ENCODE measurements around the gene SRBD1. TPM values are rescaled to one million over a fixed set of nuclear protein-coding genes. Genes with fewer than 3 reads are reported as not detected.

Gene SRBD1
- total and polyA plus RNA-seq, 4 donors = 4.0 to 22.2 (median 10.0) TPM

- whole genome bisulfite sequencing = 69% methylated on average over 1 of the region's 1 CpG
- no peaks in the 10 kb centered on the region for H3K36me3 ChIP-seq (ENCODE audit: control insufficient read depth in 4 of 4, insufficient read depth in 3 of 4, low read depth in 1 of 4, low read length in 3 of 4)
- H3K9ac ChIP-seq (ENCODE audit: low read depth in 1 of 2, low read length in 2 of 2) = no peak overlapping the region
- no peak for DNase-seq (ENCODE audit: low spot score)
- peaks cover 0 to 11% (median 7%) of the 10 kb centered on the region in 4 donors for H3K4me1 ChIP-seq (ENCODE audit: control insufficient read depth in 4 of 4, insufficient read depth in 4 of 4, low read length in 3 of 4)
- H3K27ac ChIP-seq (ENCODE audit: low read depth in 1 of 2, low read length in 2 of 2) = no peak overlapping the region
- no peaks in the 10 kb centered on the region for H3K9me3 ChIP-seq (ENCODE audit: control insufficient read depth in 4 of 4, low read length in 3 of 4)
- no peak for TF ChIP-seq MAX (IDR thresholded peaks at IDR 0.05)
- TF ChIP-seq SP1 (IDR thresholded peaks at IDR 0.05) = no peak
- TF ChIP-seq FOXA2 (IDR thresholded peaks at IDR 0.05) = no peak
- no peak for TF ChIP-seq NR2F2 (IDR thresholded peaks at IDR 0.05)
- TF ChIP-seq HNF4G (IDR thresholded peaks at IDR 0.05) = no peak
- no peak for TF ChIP-seq REST (IDR thresholded peaks at IDR 0.05)
- no peak for TF ChIP-seq ATF3 (IDR thresholded peaks at IDR 0.05)
- no peaks in the 10 kb centered on the region for H3K27me3 ChIP-seq (ENCODE audit: control insufficient read depth in 4 of 4, insufficient read depth in 4 of 4, low read length in 3 of 4)
- no peak overlapping the region for H3K4me3 ChIP-seq (ENCODE audit: low read depth in 1 of 3, low read length in 3 of 3)
Observed at GRCh38 chr2:45614330-45614729, 3.3 kb upstream of the SRBD1 start.

GRCh38 chr2:45612731-45613130 is 1.7 kb upstream of the SRBD1 start:
- no peaks in the 10 kb centered on the region for H3K27me3 ChIP-seq (ENCODE audit: control insufficient read depth in 4 of 4, insufficient read depth in 4 of 4, low read length in 3 of 4)
- no peak overlapping the region for H3K27ac ChIP-seq (ENCODE audit: low read depth in 1 of 2, low read length in 2 of 2)
- H3K9me3 ChIP-seq (ENCODE audit: control insufficient read depth in 4 of 4, low read length in 3 of 4) = no peaks in the 10 kb centered on the region
- no peak for DNase-seq (ENCODE audit: low spot score)
- no peak overlapping the region for H3K4me3 ChIP-seq (ENCODE audit: low read depth in 1 of 3, low read length in 3 of 3)
- H3K4me1 ChIP-seq (ENCODE audit: control insufficient read depth in 4 of 4, insufficient read depth in 4 of 4, low read length in 3 of 4) = peaks cover 0 to 12% (median 7%) of the 10 kb centered on the region in 4 donors
- WGBS = 90% methylated on average over 2 of the region's 2 CpGs
- TF ChIP-seq CTCF (IDR thresholded peaks at IDR 0.05; ENCODE audit: low read depth, low read length, missing input control) = no peak
- TF ChIP-seq MAX (IDR thresholded peaks at IDR 0.05) = no peak
- TF ChIP-seq SP1 (IDR thresholded peaks at IDR 0.05) = no peak
- TF ChIP-seq RAD21 (IDR thresholded peaks at IDR 0.05) = no peak
- H3K9ac ChIP-seq (ENCODE audit: low read depth in 1 of 2, low read length in 2 of 2) = no peak overlapping the region
- H3K36me3 ChIP-seq (ENCODE audit: control insufficient read depth in 4 of 4, insufficient read depth in 3 of 4, low read depth in 1 of 4, low read length in 3 of 4) = no peaks in the 10 kb centered on the region

- H3K4me1 ChIP-seq (ENCODE audit: control insufficient read depth in 4 of 4, insufficient read depth in 4 of 4, low read length in 3 of 4) = peaks cover 0 to 12% (median 8%) of the 10 kb centered on the region in 4 donors
- H3K27me3 ChIP-seq (ENCODE audit: control insufficient read depth in 4 of 4, insufficient read depth in 4 of 4, low read length in 3 of 4) = no peaks in the 10 kb centered on the region
- no peak overlapping the region for H3K4me3 ChIP-seq (ENCODE audit: low read depth in 1 of 3, low read length in 3 of 3)
- 84% methylated on average over 2 of the region's 2 CpGs for WGBS
- no peaks in the 10 kb centered on the region for H3K36me3 ChIP-seq (ENCODE audit: control insufficient read depth in 4 of 4, insufficient read depth in 3 of 4, low read depth in 1 of 4, low read length in 3 of 4)
- DNase-seq (ENCODE audit: low spot score) = no peak
- H3K27ac ChIP-seq (ENCODE audit: low read depth in 1 of 2, low read length in 2 of 2) = no peak overlapping the region
- TF ChIP-seq RXRA (IDR thresholded peaks at IDR 0.05) = no peak
- no peak for TF ChIP-seq FOXA2 (IDR thresholded peaks at IDR 0.05)
- TF ChIP-seq SP1 (IDR thresholded peaks at IDR 0.05) = no peak
- TF ChIP-seq TAF1 (conservative IDR thresholded peaks at IDR 0.05) = no peak
- no peak for TF ChIP-seq ATF3 (IDR thresholded peaks at IDR 0.05)
- no peak for TF ChIP-seq YY1 (IDR thresholded peaks at IDR 0.05)
- TF ChIP-seq EGR1 (IDR thresholded peaks at IDR 0.05; ENCODE audit: low read depth in 2 of 2) = no peak
- TF ChIP-seq ZBTB33 (IDR thresholded peaks at IDR 0.05) = no peak
- no peak for TF ChIP-seq CTCF (IDR thresholded peaks at IDR 0.05; ENCODE audit: low read depth, low read length, missing input control)
- no peak for TF ChIP-seq NR2F2 (IDR thresholded peaks at IDR 0.05)
- no peak overlapping the region for H3K9ac ChIP-seq (ENCODE audit: low read depth in 1 of 2, low read length in 2 of 2)
- H3K9me3 ChIP-seq (ENCODE audit: control insufficient read depth in 4 of 4, low read length in 3 of 4) = no peaks in the 10 kb centered on the region
Observed at GRCh38 chr2:45612285-45612684, 1.2 kb upstream of the SRBD1 start.
